HEK293T (cell line): ENCODE data around the gene FUZ.

Experiments
- CTCF ChIA-PET: fragments of 350-600 bp; formaldehyde crosslinking; extraction: SDS; loops from one replicate; lab custom pipeline; 2021; ENCODE audit warnings: antibody characterized with exemption, inconsistent platforms; lab: Yijun Ruan, JAX
- POLR2A ChIA-PET: fragments of 350-600 bp; formaldehyde crosslinking; extraction: SDS; loops from one replicate; lab custom pipeline; 2020; ENCODE audit warnings: antibody characterized with exemption, inconsistent platforms; lab: Yijun Ruan, JAX
- DNase-seq: peaks from one replicate; pipeline ENCODE4 v3.0.0; 2012; ENCODE audit warnings: mixed read lengths; ENCODE audit errors: extremely low spot score
- ARNT ChIP-seq: fragments of 450-650 bp; IDR thresholded peaks from 2 replicates; pipeline ENCODE4 v1.6.1; 2017; ENCODE audit warnings: mild to moderate bottlenecking
- BHLHE40 ChIP-seq: fragments of 450-650 bp; IDR thresholded peaks from 2 replicates; pipeline ENCODE4 v1.6.1; 2016; ENCODE audit warnings: mild to moderate bottlenecking, moderate library complexity, borderline replicate concordance
- CTBP1 ChIP-seq: fragments of 450-650 bp; IDR thresholded peaks from 2 replicates; pipeline ENCODE4 v1.6.1; 2016; ENCODE audit warnings: borderline replicate concordance
- ELF4 ChIP-seq: fragments of 450-650 bp; IDR thresholded peaks from 2 replicates; pipeline ENCODE4 v1.6.1; 2017; ENCODE audit warnings: antibody characterized with exemption
- FOXA1 ChIP-seq: fragments of 450-650 bp; IDR thresholded peaks from 2 replicates; pipeline ENCODE4 v1.6.1; 2016; ENCODE audit warnings: mild to moderate bottlenecking
- FOXK2 ChIP-seq: fragments of 450-650 bp; IDR thresholded peaks from 2 replicates; pipeline ENCODE4 v1.6.1; 2016; ENCODE audit warnings: mild to moderate bottlenecking
- FOXM1 ChIP-seq: fragments of 450-650 bp; IDR thresholded peaks from 2 replicates; pipeline ENCODE4 v1.6.1; 2017; ENCODE audit warnings: mild to moderate bottlenecking, borderline replicate concordance
- HDGF ChIP-seq: fragments of 450-650 bp; IDR thresholded peaks from 2 replicates; pipeline ENCODE4 v1.6.1; 2017; ENCODE audit warnings: antibody characterized with exemption, borderline replicate concordance
- L3MBTL2 ChIP-seq: fragments of 450-650 bp; conservative IDR thresholded peaks from 2 replicates; pipeline ENCODE4 v1.6.1; 2016; ENCODE audit warnings: mild to moderate bottlenecking
- LEF1 ChIP-seq: fragments of 450-650 bp; IDR thresholded peaks from 2 replicates; pipeline ENCODE4 v1.6.1; 2017; ENCODE audit warnings: mild to moderate bottlenecking, borderline replicate concordance
- NFRKB ChIP-seq: fragments of 450-650 bp; IDR thresholded peaks from 2 replicates; pipeline ENCODE4 v1.6.1; 2016; ENCODE audit warnings: mild to moderate bottlenecking, moderate library complexity
- PKNOX1 ChIP-seq: fragments of 450-650 bp; IDR thresholded peaks from 2 replicates; pipeline ENCODE4 v1.6.1; 2016
- SP1 ChIP-seq: fragments of 450-650 bp; IDR thresholded peaks from 2 replicates; pipeline ENCODE4 v1.6.1; 2017
- SUZ12 ChIP-seq: fragments of 450-650 bp; IDR thresholded peaks from 2 replicates; pipeline ENCODE4 v1.6.1; 2016; ENCODE audit warnings: mild to moderate bottlenecking
- TARDBP ChIP-seq: fragments of 450-650 bp; IDR thresholded peaks from 2 replicates; pipeline ENCODE4 v1.6.1; 2016
- ZNF384 ChIP-seq: fragments of 450-650 bp; IDR thresholded peaks from 2 replicates; pipeline ENCODE4 v1.6.1; 2016

FUZ gene

DNA sequence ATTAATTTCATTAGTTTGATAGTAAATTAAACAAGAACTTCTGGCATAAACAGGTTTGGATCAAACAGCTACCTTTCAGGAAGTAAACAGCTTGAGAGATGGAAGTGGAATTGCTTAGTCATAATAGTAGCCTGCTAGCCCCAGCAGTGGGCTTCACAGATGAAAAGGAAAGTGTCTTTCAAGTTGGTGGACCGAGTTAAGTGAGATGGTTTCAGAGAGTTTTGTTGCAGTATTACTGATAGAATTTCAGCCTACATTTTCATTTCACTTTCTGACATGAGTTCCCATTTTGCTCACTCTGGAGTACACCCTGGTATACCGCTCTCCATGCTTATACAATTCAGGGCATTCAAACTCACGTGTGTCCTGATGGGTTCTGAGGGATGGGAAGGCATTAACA is 35.8 kb upstream of the FUZ start:
- CTCF ChIA-PET, result no interaction called here
- POLR2A ChIA-PET, result interaction anchor here (0.9 to 2.4 kb wide), 3 partner anchors 16 to 131 kb away, joined by 3 to 14 read pairs (median 3); partner anchors contain the start of gene MED25
- TF ChIP-seq FOXA1, result no peak
- TF ChIP-seq HDGF, result no peak
- no peak for TF ChIP-seq NFRKB
- TF ChIP-seq FOXK2, result no peak
- TF ChIP-seq ARNT, result no peak
- TF ChIP-seq SUZ12, result no peak
- DNase-seq, result no peak

GRCh38 chr19:49847731-49848696 is 34.9 kb upstream of the FUZ start:
- TF ChIP-seq CTBP1 (no peak), L3MBTL2 (peak; percentile 77)
- POLR2A ChIA-PET, result interaction anchor here (0.9 to 1.3 kb wide), 3 partner anchors 17 to 131 kb away, joined by 3 read pairs; no protein-coding TSS in a partner anchor
- CTCF ChIA-PET, result no interaction called here
- no peak for DNase-seq

DNA sequence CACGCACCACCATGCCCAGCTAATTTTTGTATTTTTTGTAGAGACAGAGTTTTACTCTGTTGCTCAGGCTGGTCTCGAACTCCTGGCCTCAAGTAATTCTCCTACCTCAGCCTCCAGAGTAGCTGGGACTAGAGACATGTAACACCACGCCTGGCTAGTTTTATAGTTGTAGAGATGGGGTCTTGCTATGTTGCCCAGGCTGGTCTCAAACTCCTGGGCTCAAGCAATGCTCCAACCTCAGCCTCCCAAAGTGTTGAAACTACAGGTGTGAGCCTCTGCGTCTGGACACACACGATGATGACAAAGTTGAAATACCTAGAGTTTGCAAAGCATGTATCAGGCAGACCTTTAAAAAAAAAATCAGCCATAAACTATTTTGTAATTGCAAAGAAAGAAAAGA is 33.3 kb upstream of the FUZ start:
- CTCF ChIA-PET, result no interaction called here

GRCh38 chr19:49845414-49845813 is 32.3 kb upstream of the FUZ start:
- no peak for DNase-seq
- POLR2A ChIA-PET, result no interaction called here
- CTCF ChIA-PET, result interaction anchor here (0.5 to 0.7 kb wide), 2 partner anchors 128 to 1773 kb away, joined by 3 to 7 read pairs; no protein-coding TSS in a partner anchor
- no peak for TF ChIP-seq TARDBP
- no peak for TF ChIP-seq BHLHE40
- no peak for TF ChIP-seq PKNOX1
- TF ChIP-seq ARNT, result no peak
- TF ChIP-seq SP1, result no peak
- TF ChIP-seq FOXM1, result no peak
- no peak for TF ChIP-seq FOXA1
- TF ChIP-seq CTBP1, result no peak
- TF ChIP-seq FOXK2, result no peak
- no peak for TF ChIP-seq NFRKB
- no peak for TF ChIP-seq ZNF384
- no peak for TF ChIP-seq LEF1
- no peak for TF ChIP-seq ELF4
- no peak for TF ChIP-seq SUZ12
- no peak for TF ChIP-seq L3MBTL2

More for the DNA sequence above, 33.3 kb upstream of the FUZ start:
- TF ChIP-seq SP1 (no peak), FOXM1 (no peak), FOXA1 (no peak), HDGF (no peak)
- POLR2A ChIA-PET, result interaction anchor here (1.3 kb wide), 1 partner anchor 19 kb away, joined by 3 read pairs; no protein-coding TSS in a partner anchor
- DNase-seq, result no peak

GRCh38 chr19:49844138-49845095 is 31.3 kb upstream of the FUZ start:
- ChIA-PET POLR2A (interaction anchor here (1.1 kb wide), 1 partner anchor 9 kb away, joined by 3 read pairs; no protein-coding TSS in a partner anchor), CTCF (no interaction called here)
- no peak for TF ChIP-seq ELF4
- no peak for TF ChIP-seq FOXA1
- TF ChIP-seq TARDBP, result no peak
- TF ChIP-seq SUZ12, result no peak
- DNase-seq, result no peak

DNA sequence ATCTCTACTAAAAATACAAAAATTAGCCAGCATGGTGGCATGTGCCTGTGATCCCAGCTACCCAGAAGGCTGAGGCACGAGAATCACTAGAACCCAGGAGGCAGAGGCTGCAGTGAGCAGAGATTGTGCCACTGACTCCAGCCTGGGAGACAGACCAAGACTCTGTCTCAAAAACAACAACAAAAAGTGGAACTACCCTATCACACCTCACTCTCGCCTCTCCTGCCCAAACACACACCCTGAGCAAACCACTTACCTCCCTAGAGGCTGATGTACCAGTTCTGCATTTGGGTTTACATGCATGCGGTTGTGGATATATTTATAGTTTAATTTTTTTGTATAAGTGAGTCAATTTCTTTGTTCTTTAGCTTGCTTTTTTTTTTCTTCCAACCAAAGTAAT is 30.2 kb upstream of the FUZ start:
- DNase-seq, result no peak
- ChIA-PET POLR2A (no interaction called here), CTCF (interaction anchor here (0.6 kb wide), 1 partner anchor 1007 kb away, joined by 3 read pairs; the partner anchor contains the start of gene HSD17B14)
- TF ChIP-seq ZNF384 (no peak), NFRKB (no peak), LEF1 (no peak), PKNOX1 (no peak), FOXK2 (no peak), FOXA1 (no peak), L3MBTL2 (no peak)

DNA sequence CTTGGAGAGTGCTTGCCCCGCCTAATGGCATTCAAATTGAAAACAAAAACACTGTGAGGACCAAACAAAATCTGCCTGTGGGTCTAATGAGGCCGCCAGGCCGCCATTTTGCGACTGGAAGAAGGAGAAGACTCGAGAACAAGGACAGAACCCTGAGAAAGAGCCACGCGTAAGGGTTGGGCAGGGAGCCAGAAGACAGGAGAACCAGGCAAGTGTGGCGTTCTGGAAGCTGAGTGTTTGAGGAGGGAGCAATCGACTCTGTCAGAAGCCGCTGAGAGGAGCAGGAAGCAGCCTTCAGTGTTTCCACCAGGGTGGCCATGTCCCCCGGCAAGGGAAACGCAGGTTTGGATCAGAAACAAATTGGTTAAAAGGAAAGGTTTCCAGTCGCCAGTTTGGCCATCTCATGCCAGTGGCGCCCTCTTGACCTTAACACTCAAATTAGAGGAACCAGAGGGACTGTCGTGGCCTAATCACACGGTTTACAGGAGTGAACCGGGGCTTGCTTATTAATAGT is 27.7 kb upstream of the FUZ start:
- CTCF ChIA-PET, result no interaction called here
- no peak for DNase-seq
- POLR2A ChIA-PET, result no interaction called here
- no peak for TF ChIP-seq FOXM1
- no peak for TF ChIP-seq LEF1
